Subcutaneous adipose tissue (tissue), 4 donors: Measurements from ENCODE around the gene ZNF710. TPM values are rescaled to one million over a fixed set of nuclear protein-coding genes. Genes with fewer than 3 reads are reported as not detected.

Source experiments
- total RNA-seq, 4 donors: library from RNA; depleted of rRNA; stranded (reverse); fragments of >200 nt; gene quantifications; one replicate each; pipeline ENCODE4 v1.1.0, GENCODE V29; 2016
- TF ChIP-seq, protein P1 (sequence below): fragments of 450-650 bp; IDR thresholded peaks from one replicate; pipeline ENCODE4 v1.5.1; 2016; ENCODE audit warnings: low read depth, mild to moderate bottlenecking, control low read depth, antibody characterized with exemption, moderate library complexity

Gene ZNF710
- total RNA-seq, 4 donors from 2014 or later = 5.4 to 8.3 (median 6.1) TPM

DNA sequence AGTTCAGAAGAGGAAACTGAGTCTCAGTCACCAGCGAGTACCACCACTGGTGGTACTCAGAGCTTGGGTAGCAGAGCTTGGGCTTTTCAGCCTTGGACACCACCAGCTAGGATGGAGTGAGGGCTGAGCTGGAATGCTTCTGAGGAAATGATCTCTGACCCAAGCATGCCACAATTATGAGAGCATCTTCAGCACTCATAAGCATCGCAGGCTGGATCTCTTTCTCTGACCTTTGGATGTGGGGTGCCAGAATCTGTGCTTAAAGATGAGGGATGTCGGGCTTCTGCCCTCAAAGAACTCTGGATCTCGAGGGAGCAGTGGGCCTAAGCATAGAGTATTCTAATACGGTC is 36.4 kb downstream of the ZNF710 start:
- TF ChIP-seq, protein P1, sequence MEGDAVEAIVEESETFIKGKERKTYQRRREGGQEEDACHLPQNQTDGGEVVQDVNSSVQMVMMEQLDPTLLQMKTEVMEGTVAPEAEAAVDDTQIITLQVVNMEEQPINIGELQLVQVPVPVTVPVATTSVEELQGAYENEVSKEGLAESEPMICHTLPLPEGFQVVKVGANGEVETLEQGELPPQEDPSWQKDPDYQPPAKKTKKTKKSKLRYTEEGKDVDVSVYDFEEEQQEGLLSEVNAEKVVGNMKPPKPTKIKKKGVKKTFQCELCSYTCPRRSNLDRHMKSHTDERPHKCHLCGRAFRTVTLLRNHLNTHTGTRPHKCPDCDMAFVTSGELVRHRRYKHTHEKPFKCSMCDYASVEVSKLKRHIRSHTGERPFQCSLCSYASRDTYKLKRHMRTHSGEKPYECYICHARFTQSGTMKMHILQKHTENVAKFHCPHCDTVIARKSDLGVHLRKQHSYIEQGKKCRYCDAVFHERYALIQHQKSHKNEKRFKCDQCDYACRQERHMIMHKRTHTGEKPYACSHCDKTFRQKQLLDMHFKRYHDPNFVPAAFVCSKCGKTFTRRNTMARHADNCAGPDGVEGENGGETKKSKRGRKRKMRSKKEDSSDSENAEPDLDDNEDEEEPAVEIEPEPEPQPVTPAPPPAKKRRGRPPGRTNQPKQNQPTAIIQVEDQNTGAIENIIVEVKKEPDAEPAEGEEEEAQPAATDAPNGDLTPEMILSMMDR = no peak

- TF ChIP-seq, protein P1 = no peak
These were observed 37.0 kb downstream of the ZNF710 start for GRCh38 chr15:90037961-90038631.

DNA sequence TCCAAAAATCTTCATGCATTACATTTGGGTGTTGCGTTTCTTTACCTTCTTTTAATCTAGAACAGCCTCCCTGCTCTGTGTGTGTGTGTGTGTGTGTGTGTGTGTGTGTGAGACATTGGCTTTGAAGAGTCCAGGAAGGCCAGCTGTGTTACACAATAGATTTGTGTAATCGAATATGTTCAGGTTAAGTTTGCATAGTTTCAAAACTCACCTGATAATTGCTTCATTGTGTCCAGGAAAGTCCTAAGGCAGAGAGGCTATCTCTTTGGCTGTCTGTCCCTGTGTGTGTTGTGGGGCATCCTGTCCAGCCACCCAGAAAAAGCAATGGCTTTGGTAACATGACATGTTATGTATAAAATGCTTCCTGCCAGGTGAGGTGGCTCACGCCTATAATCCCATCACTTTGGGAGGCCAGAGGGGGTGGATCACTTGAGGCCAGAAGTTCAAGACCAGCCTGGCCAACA is 37.5 kb downstream of the ZNF710 start:
- TF ChIP-seq, protein P1 = no peak

- TF ChIP-seq, protein P1 = no peak
These were observed 38.9 kb downstream of the ZNF710 start for GRCh38 chr15:90039996-90040395.

GRCh38 chr15:90040618-90041017 is 39.5 kb downstream of the ZNF710 start:
- TF ChIP-seq, protein P1 = no peak

GRCh38 chr15:90042356-90042755 is 41.2 kb downstream of the ZNF710 start:
- TF ChIP-seq, protein P1 = no peak

DNA sequence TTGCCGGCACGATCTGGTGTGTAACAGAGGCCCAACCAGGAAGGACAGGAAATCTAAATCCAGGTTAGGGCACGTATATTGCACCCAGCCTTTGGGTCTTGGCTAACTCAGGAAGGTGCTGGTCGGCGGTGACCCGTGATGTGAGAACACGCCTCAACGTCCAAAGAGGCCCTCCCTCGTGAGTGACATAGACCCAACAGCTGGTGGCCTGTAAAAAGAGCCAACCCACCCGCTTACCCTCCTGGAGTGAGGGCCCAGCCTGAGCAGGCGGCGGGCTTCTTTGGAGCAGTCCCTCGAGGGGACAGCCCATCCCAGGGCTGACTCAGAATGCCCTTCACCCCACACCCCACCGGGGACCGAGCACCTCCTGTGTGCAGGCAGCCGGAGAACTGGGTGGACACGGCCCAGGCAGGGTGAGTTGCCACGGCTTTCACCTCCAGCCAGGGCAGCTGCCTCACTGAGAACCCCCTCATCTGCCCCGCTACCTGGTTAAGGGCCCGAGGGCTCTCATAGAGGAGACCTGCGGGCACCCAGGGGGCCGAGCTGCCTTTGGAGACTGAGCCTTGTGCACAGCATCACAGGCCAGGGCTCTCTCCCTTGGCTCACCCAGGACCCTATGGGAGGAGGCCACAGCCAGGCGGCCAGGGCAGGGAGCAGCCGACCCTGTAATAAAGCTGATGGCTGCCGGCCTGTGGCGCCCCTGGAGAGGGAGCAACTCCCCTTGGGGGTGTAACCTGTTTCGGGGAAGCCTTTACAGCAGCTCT is 41.8 kb downstream of the ZNF710 start:
- TF ChIP-seq, protein P1 = no peak
